GM12878 (cell line): Measurements from ENCODE around the gene MAB21L3. TPM values are rescaled to one million over a fixed set of nuclear protein-coding genes. Genes with fewer than 3 reads are reported as not detected.

Source experiments
- ATAC-seq: fragments of 200-7000 bp; cut with Tn5 transposase; 3 replicates; pipeline ENCODE4 v1.9.1; 2020; ENCODE audit warnings: mild to moderate bottlenecking, moderate library complexity
- BruUV-seq: library from RNA; stranded (reverse); fragments of 400-500 nt; replicated peaks from 2 replicates; lab custom pipeline; 2021; lab: Mats Ljungman, UMichigan
- CTCF ChIA-PET: fragments of 300-600 bp; sonication (Branson Sonifier 250); formaldehyde crosslinking; extraction: SDS; loops from one replicate; lab custom pipeline; 2021; ENCODE audit warnings: inconsistent platforms; lab: Yijun Ruan, JAX
- POLR2A ChIA-PET: fragments of 350-600 bp; formaldehyde crosslinking; extraction: SDS; loops from one replicate; lab custom pipeline; 2021; ENCODE audit warnings: inconsistent platforms; lab: Charles Lee
- RAD21 ChIA-PET: fragments of 300-600 bp; sonication (Branson Sonifier 250); formaldehyde crosslinking; loops from one replicate; lab custom pipeline; 2023; ENCODE audit warnings: antibody characterized with exemption; ENCODE audit not compliant: unreplicated experiment; lab: Charles Lee
- SMC1A ChIA-PET: fragments of 300-600 bp; sonication (Branson Sonifier 250); formaldehyde crosslinking; loops from one replicate; lab custom pipeline; 2023; ENCODE audit not compliant: unreplicated experiment, uncharacterized antibody; lab: Charles Lee
- DNase-seq: peaks from one replicate; pipeline ENCODE4 v3.0.0-alpha.2; 2011; ENCODE audit warnings: low read depth, low spot score
- FAIRE-seq: peaks from 3 replicates; lab custom pipeline; 2011; peaks lifted over from hg19 to GRCh38; lab: Jason Lieb, UNC
- H2AFZ ChIP-seq: 2 replicates; pipeline ENCODE4 v1.6.0; 2011; ENCODE audit warnings: low read depth, low read length, control low read depth; ENCODE audit not compliant: control insufficient read depth
- H3K27ac ChIP-seq: 2 replicates; pipeline ENCODE4 v1.5.1; 2011; ENCODE audit warnings: control low read depth; ENCODE audit not compliant: control insufficient read depth, insufficient read depth
- H3K27me3 ChIP-seq, 2 experiments: replicated peaks in 1 of 2; 2 replicates each; pipeline versions ENCODE4 v1.6.0 to v1.6.1; 2011; ENCODE audit warnings: low read length in 1 of 2; ENCODE audit not compliant: control insufficient read depth in 2 of 2, insufficient read depth in 2 of 2
- H3K36me3 ChIP-seq, 2 experiments: 2 replicates each; pipeline ENCODE4 v1.5.1; 2011; ENCODE audit warnings: low read length in 1 of 2; ENCODE audit not compliant: control insufficient read depth in 2 of 2, insufficient read depth in 2 of 2
- H3K4me1 ChIP-seq: 2 replicates; pipeline ENCODE4 v1.6.1; 2011; ENCODE audit warnings: mild to moderate bottlenecking, low read length, moderate library complexity, mixed read lengths; ENCODE audit not compliant: control insufficient read depth, insufficient read depth
- H3K4me2 ChIP-seq: 2 replicates; pipeline ENCODE4 v1.6.0; 2011; ENCODE audit warnings: control low read depth; ENCODE audit not compliant: control insufficient read depth, insufficient read depth
- H3K4me3 ChIP-seq: fragments of 200-600 bp; sonication (generic); 2 replicates; pipeline ENCODE4 v1.5.1; 2016
- H3K79me2 ChIP-seq: 2 replicates; pipeline ENCODE4 v1.6.0; 2011; ENCODE audit warnings: low read length; ENCODE audit not compliant: control insufficient read depth, insufficient read depth
- H3K9ac ChIP-seq: 2 replicates; pipeline ENCODE4 v1.8.0; 2011; ENCODE audit warnings: low read length, control low read depth, mixed read lengths; ENCODE audit not compliant: control insufficient read depth, insufficient read depth
- H3K9me3 ChIP-seq: replicated peaks from 3 replicates; pipeline ENCODE4 v1.5.1; 2011; ENCODE audit warnings: mild to moderate bottlenecking, low read length; ENCODE audit not compliant: control insufficient read depth, insufficient read depth
- H4K20me1 ChIP-seq: 2 replicates; pipeline ENCODE4 v1.6.0; 2011; ENCODE audit not compliant: control insufficient read depth, insufficient read depth
- CHD2 ChIP-seq: IDR thresholded peaks from 2 replicates; pipeline ENCODE4 v1.6.1; 2011; ENCODE audit warnings: low read depth, low read length, improper control_type of control experiment, borderline replicate concordance
- DPF2 ChIP-seq: fragments of 450-650 bp; IDR thresholded peaks from 2 replicates; pipeline ENCODE4 v1.6.1; 2017; ENCODE audit warnings: mild to moderate bottlenecking
- ELK1 ChIP-seq: IDR thresholded peaks from 2 replicates; pipeline ENCODE4 v1.6.1; 2012; ENCODE audit warnings: low read depth, low read length, improper control_type of control experiment
- EZH2 ChIP-seq: IDR thresholded peaks from 2 replicates; pipeline ENCODE4 v1.6.1; 2012; ENCODE audit warnings: low read depth, mild to moderate bottlenecking, control low read depth, inconsistent platforms, low read length, borderline replicate concordance; ENCODE audit not compliant: control insufficient read depth
- FOS ChIP-seq: IDR thresholded peaks from 3 replicates; pipeline ENCODE4 v1.6.1; 2011; ENCODE audit warnings: borderline replicate concordance; ENCODE audit not compliant: insufficient read length; ENCODE audit errors: extremely low read depth
- LARP7 ChIP-seq: fragments of 450-650 bp; IDR thresholded peaks from 2 replicates; pipeline ENCODE4 v1.6.1; 2017; ENCODE audit warnings: mild to moderate bottlenecking
- MTA3 ChIP-seq: IDR thresholded peaks from 2 replicates; pipeline ENCODE4 v1.6.1; 2012; ENCODE audit warnings: low read length, inconsistent platforms, borderline replicate concordance
- NKRF ChIP-seq: fragments of 450-650 bp; conservative IDR thresholded peaks from 2 replicates; pipeline ENCODE4 v1.6.1; 2017; ENCODE audit warnings: mild to moderate bottlenecking, moderate library complexity
- PML ChIP-seq: IDR thresholded peaks from 2 replicates; pipeline ENCODE4 v1.6.1; 2012; ENCODE audit warnings: low read length, inconsistent platforms
- RUNX3 ChIP-seq: IDR thresholded peaks from 2 replicates; pipeline ENCODE4 v1.6.1; 2012; ENCODE audit warnings: low read length, inconsistent platforms
- SMAD1 ChIP-seq: fragments of 450-650 bp; IDR thresholded peaks from 2 replicates; pipeline ENCODE4 v1.6.1; 2018; ENCODE audit warnings: mild to moderate bottlenecking, low read depth; ENCODE audit not compliant: partially characterized antibody
- SMAD5 ChIP-seq: IDR thresholded peaks from 2 replicates; pipeline ENCODE4 v1.6.1; 2016; ENCODE audit warnings: antibody characterized with exemption, low read depth
- SMARCA5 ChIP-seq: fragments of 450-650 bp; IDR thresholded peaks from 2 replicates; pipeline ENCODE4 v1.6.1; 2017; ENCODE audit warnings: mild to moderate bottlenecking
- SP1 ChIP-seq: IDR thresholded peaks from one replicate; pipeline ENCODE4 v1.6.1; 2011; ENCODE audit warnings: low read depth, low read length
- ZNF217 ChIP-seq: fragments of 450-650 bp; IDR thresholded peaks from 2 replicates; pipeline ENCODE4 v1.6.1; 2017; ENCODE audit warnings: antibody characterized with exemption, mild to moderate bottlenecking
- ZNF24 ChIP-seq: fragments of 450-650 bp; IDR thresholded peaks from 2 replicates; pipeline ENCODE4 v1.6.1; 2017; ENCODE audit warnings: antibody characterized with exemption, mild to moderate bottlenecking
- WGBS: methylation state at CpG from one replicate; pipeline ENCODE4 v1.1.6; 2016; ENCODE audit warnings: low lambda C conversion rate; ENCODE audit not compliant: insufficient replicate concordance, insufficient coverage; ENCODE audit errors: missing lambda C conversion rate; 5-methylcytosine and 5-hydroxymethylcytosine counted together
- in situ Hi-C: fragments of 300-500 bp; cut with MboI; formaldehyde crosslinking; loops from 9 replicates; pipeline ENCODE4 v1.14.3; 2018; ENCODE audit warnings: mixed read lengths
- intact Hi-C: fragments of 100-400 bp; cut with micrococcal nuclease; formaldehyde crosslinking; loops from one replicate; pipeline ENCODE4 v1.14.2; 2022; ENCODE audit not compliant: unreplicated experiment
- polyA plus RNA-seq, 11 experiments: library from polyadenylated mRNA; depleted of rRNA in 4 of 11; unstranded in 6 of 11; stranded (reverse) in 5 of 11; fragments of >200 nt; fragmentation: Nextera tagmentation in 4 of 11; fragmentation: Illumina TruSeq in 1 of 11; extraction: Ambion mirVana in 4 of 11; extraction: Trizol in 1 of 11; gene quantifications; 1 replicate in 1 of 11; 2 replicates in 10 of 11; pipeline versions ENCODE4 v1.2.1 to v1.2.3, GENCODE V29; 2011 to 2016; ENCODE audit warnings: inconsistent platforms in 2 of 11, missing spikeins in 2 of 11, low read depth in 1 of 11
- total RNA-seq, 4 experiments: library from RNA; depleted of rRNA in 3 of 4; stranded (reverse); fragments of >200 nt in 3 of 4; fragmentation: Illumina TruSeq in 1 of 4; extraction: Trizol in 1 of 4; gene quantifications; 2 replicates each; pipeline versions ENCODE4 v1.2.1 to v1.2.3, GENCODE V29; 2013 to 2021

Gene MAB21L3
- total and polyA plus RNA-seq, 10 of the 15 experiments (the other 5 are each of a cell fraction or from before 2014, with no cell fraction given), result 0.18 to 18.6 (median 1.3) TPM

GRCh38 chr1:116147114-116147510 is 35.9 kb downstream of the MAB21L3 start:
- no TSS peak for BruUV-seq
- no peak overlapping the region for H3K4me2 ChIP-seq
- in situ Hi-C loops, result no loop called here
- intact Hi-C loops, result no loop called here
- ATAC-seq (no peak), FAIRE-seq (no peak), DNase-seq (no peak)
- H4K20me1 ChIP-seq, result no peaks in the 10 kb centered on the region
- peaks cover 3% of the 10 kb centered on the region; the same call in 1 of the 2 replicates for H3K4me1 ChIP-seq
- no peaks in the 10 kb centered on the region for H3K79me2 ChIP-seq
- no peak overlapping the region for H3K27ac ChIP-seq
- H3K36me3 ChIP-seq, result no peaks in the 10 kb centered on the region
- no peak overlapping the region for H3K4me3 ChIP-seq
- ChIA-PET SMC1A (interaction anchor here (3.8 to 8.5 kb wide), 2 partner anchors 8 to 338 kb away, joined by 18 to 74 read pairs; no protein-coding TSS in a partner anchor), CTCF (interaction anchor here (0.6 to 5.1 kb wide), 4 partner anchors 8 to 353 kb away, joined by 3 to 78 read pairs (median 40); no protein-coding TSS in a partner anchor), POLR2A (no interaction called here), RAD21 (interaction anchor here (1.5 to 4.4 kb wide), 2 partner anchors 8 to 338 kb away, joined by 7 to 31 read pairs; no protein-coding TSS in a partner anchor)
- no peaks in the 10 kb centered on the region for H3K27me3 ChIP-seq
- TF ChIP-seq LARP7 (no peak), SMAD1 (no peak)
- 41% methylated on average over 3 of the region's 3 CpGs for WGBS
- H2AFZ ChIP-seq, result no peak overlapping the region
- no peak overlapping the region for H3K9ac ChIP-seq
- H3K9me3 ChIP-seq, result peaks cover 2% of the 10 kb centered on the region; the same call in 2 of the 3 replicates

- Histone ChIP-seq H2AFZ (no peak overlapping the region), H3K9ac (no peak overlapping the region), H3K27ac (no peak overlapping the region), H3K4me2 (no peak overlapping the region), H3K79me2 (no peaks in the 10 kb centered on the region), H3K4me1 (peaks cover 6% of the 10 kb centered on the region; the same call in 1 of the 2 replicates), H3K9me3 (peaks cover 2% of the 10 kb centered on the region; the same call in 2 of the 3 replicates), H3K36me3 (no peaks in the 10 kb centered on the region), H3K27me3 (no peaks in the 10 kb centered on the region), H4K20me1 (no peaks in the 10 kb centered on the region), H3K4me3 (no peak overlapping the region)
- RAD21 ChIA-PET, result interaction anchor here (1.5 to 4.4 kb wide), 2 partner anchors 9 to 337 kb away, joined by 7 to 31 read pairs; no protein-coding TSS in a partner anchor
- DNase-seq (no peak), ATAC-seq (no peak), FAIRE-seq (no peak)
- SMC1A ChIA-PET, result interaction anchor here (0.7 to 8.5 kb wide), 3 partner anchors 9 to 337 kb away, joined by 3 to 74 read pairs (median 18); no protein-coding TSS in a partner anchor
- WGBS, result 66% methylated on average over 4 of the region's 4 CpGs
- intact Hi-C loops (no loop called here), in situ Hi-C loops (no loop called here)
- CTCF ChIA-PET, result interaction anchor here (0.6 to 5.1 kb wide), 7 partner anchors 9 to 357 kb away, joined by 3 to 78 read pairs (median 3); no protein-coding TSS in a partner anchor
- POLR2A ChIA-PET, result interaction anchor here (0.8 to 1.0 kb wide), 2 partner anchors 9 to 23 kb away, joined by 3 read pairs; no protein-coding TSS in a partner anchor
- no TSS peak for BruUV-seq
- TF ChIP-seq ZNF24 (no peak), FOS (no peak), SMARCA5 (no peak), DPF2 (no peak), CHD2 (no peak), RUNX3 (no peak), SMAD5 (no peak), ELK1 (no peak), MTA3 (no peak), ZNF217 (no peak), PML (no peak), NKRF (no peak), EZH2 (no peak), SP1 (no peak)
Observed at GRCh38 chr1:116147972-116148371, 36.8 kb downstream of the MAB21L3 start.
